Nephron (organoid): ENCODE results near the gene FERD3L.

Experiments used
- H3K27ac Mint-ChIP-seq, 3 experiments: 2 replicates each; pipeline ENCODE4 v1.8.0; 2020; ENCODE audit warnings: mixed read lengths in 3 of 3, mild to moderate bottlenecking in 2 of 3, moderate library complexity in 1 of 3
- H3K27me3 Mint-ChIP-seq: 2 replicates; pipeline ENCODE4 v1.8.0; 2021; ENCODE audit warnings: low read depth, mild to moderate bottlenecking, moderate library complexity, mixed read lengths
- H3K36me3 Mint-ChIP-seq: 2 replicates; pipeline ENCODE4 v1.8.0; 2020; ENCODE audit warnings: low read depth, mixed read lengths
- H3K4me1 Mint-ChIP-seq: 2 replicates; pipeline ENCODE4 v1.8.0; 2020; ENCODE audit warnings: mixed read lengths
- H3K4me3 Mint-ChIP-seq, 3 experiments: 2 replicates each; pipeline ENCODE4 v1.8.0; 2020; ENCODE audit warnings: mild to moderate bottlenecking in 3 of 3, mixed read lengths in 3 of 3, moderate library complexity in 2 of 3
- H3K9me3 Mint-ChIP-seq: 2 replicates; pipeline ENCODE4 v1.8.0; 2020; ENCODE audit warnings: mixed read lengths
- CTCF ChIP-seq, 3 experiments: fragments of 200-600 bp; sonication (generic); IDR thresholded peaks; one replicate each; pipeline ENCODE4 v1.5.0; 2021; ENCODE audit warnings: antibody characterized with exemption in 3 of 3; ENCODE audit not compliant: unreplicated experiment in 3 of 3

The FERD3L gene

GRCh38 chr7:19106241-19107080 lies 38.8 kb downstream of the FERD3L start:
- Mint-ChIP-seq H3K36me3 (no peaks in the 10 kb centered on the region), H3K9me3 (no peaks in the 10 kb centered on the region), H3K27ac (peak overlapping the region; percentile 63 to 71 (median 65)), H3K4me1 (peaks cover 52% of the 10 kb centered on the region), H3K4me3 (peak overlapping the region; percentile 83 to 86 (median 86)), H3K27me3 (peaks cover 89% of the 10 kb centered on the region)
- no peak for TF ChIP-seq CTCF (IDR thresholded peaks at IDR 0.05; ENCODE audit: unreplicated experiment in 3 of 3)

- Mint-ChIP-seq H3K4me1 (peaks cover 46% of the 10 kb centered on the region), H3K4me3 (peak overlapping the region; percentile 83 to 86 (median 86)), H3K36me3 (no peaks in the 10 kb centered on the region), H3K9me3 (no peaks in the 10 kb centered on the region), H3K27ac (peak overlapping the region in 1 of 3 experiments; percentile 4), H3K27me3 (peaks cover 80% of the 10 kb centered on the region)
- no peak for TF ChIP-seq CTCF (IDR thresholded peaks at IDR 0.05; ENCODE audit: unreplicated experiment in 3 of 3)
These were observed 39.7 kb downstream of the FERD3L start for GRCh38 chr7:19105546-19105945.

GRCh38 chr7:19104811-19105210 lies 40.4 kb downstream of the FERD3L start:
- peaks cover 73% of the 10 kb centered on the region for H3K27me3 Mint-ChIP-seq
- no peak for TF ChIP-seq CTCF (IDR thresholded peaks at IDR 0.05; ENCODE audit: unreplicated experiment in 3 of 3)
- H3K4me3 Mint-ChIP-seq = peak overlapping the region in 1 of 3 experiments; percentile 34
- no peaks in the 10 kb centered on the region for H3K9me3 Mint-ChIP-seq
- H3K4me1 Mint-ChIP-seq = peaks cover 42% of the 10 kb centered on the region
- no peak overlapping the region for H3K27ac Mint-ChIP-seq
- H3K36me3 Mint-ChIP-seq = no peaks in the 10 kb centered on the region

GRCh38 chr7:19102884-19103283 lies 42.3 kb downstream of the FERD3L start:
- H3K27ac Mint-ChIP-seq = no peak overlapping the region
- no peaks in the 10 kb centered on the region for H3K9me3 Mint-ChIP-seq
- H3K4me3 Mint-ChIP-seq = no peak overlapping the region
- peaks cover 57% of the 10 kb centered on the region for H3K27me3 Mint-ChIP-seq
- TF ChIP-seq CTCF (IDR thresholded peaks at IDR 0.05; ENCODE audit: unreplicated experiment in 3 of 3) = no peak
- H3K4me1 Mint-ChIP-seq = peaks cover 24% of the 10 kb centered on the region
- H3K36me3 Mint-ChIP-seq = no peaks in the 10 kb centered on the region

GRCh38 chr7:19101909-19102308 lies 43.3 kb downstream of the FERD3L start:
- H3K27ac Mint-ChIP-seq = no peak overlapping the region
- peaks cover 14% of the 10 kb centered on the region for H3K4me1 Mint-ChIP-seq
- no peak for TF ChIP-seq CTCF (IDR thresholded peaks at IDR 0.05; ENCODE audit: unreplicated experiment in 3 of 3)
- no peaks in the 10 kb centered on the region for H3K36me3 Mint-ChIP-seq
- H3K4me3 Mint-ChIP-seq = no peak overlapping the region
- peaks cover 48% of the 10 kb centered on the region for H3K27me3 Mint-ChIP-seq
- no peaks in the 10 kb centered on the region for H3K9me3 Mint-ChIP-seq

- Mint-ChIP-seq H3K27me3 (peaks cover 43% of the 10 kb centered on the region), H3K36me3 (no peaks in the 10 kb centered on the region), H3K27ac (no peak overlapping the region), H3K9me3 (no peaks in the 10 kb centered on the region), H3K4me1 (peaks cover 10% of the 10 kb centered on the region), H3K4me3 (no peak overlapping the region)
- TF ChIP-seq CTCF (IDR thresholded peaks at IDR 0.05; ENCODE audit: unreplicated experiment in 3 of 3) = no peak
These were observed 43.7 kb downstream of the FERD3L start for GRCh38 chr7:19101472-19101871.
